Measurements from ENCODE around the gene BIRC6.

DNA sequence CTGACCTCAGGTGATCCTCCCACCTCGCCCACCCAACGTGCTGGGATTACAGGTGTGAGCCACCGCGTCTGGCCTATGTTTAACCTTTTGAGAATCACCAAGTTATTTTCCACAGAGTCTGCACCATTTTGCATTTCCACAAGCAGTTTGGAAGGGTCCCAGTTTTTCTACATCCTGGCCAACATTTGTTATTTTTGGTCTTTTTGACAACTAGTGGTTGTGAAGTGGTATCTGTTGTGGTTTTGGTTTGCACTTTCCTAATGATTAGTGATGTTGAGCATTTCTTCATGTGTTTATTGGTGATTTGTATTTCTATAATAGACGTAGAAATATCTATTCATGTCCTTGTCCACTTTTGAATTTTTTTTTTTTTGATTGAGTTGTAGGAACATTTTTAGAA, 67.9 kb downstream of the BIRC6 start:
- no peak for TF ChIP-seq POLR2A (IDR thresholded peaks at IDR 0.05; ENCODE audit: low read depth, low read length)
- no peak for TF ChIP-seq POLR2AphosphoS5 (IDR thresholded peaks at IDR 0.05; ENCODE audit: low read depth, low read length)
- TF ChIP-seq TAF1 (IDR thresholded peaks at IDR 0.05; ENCODE audit: low read depth, low read length): no peak
- TF ChIP-seq PAX5 (IDR thresholded peaks at IDR 0.05; ENCODE audit: insufficient read depth, low read length, severe bottlenecking): no peak

Measured in GM12891 (cell line).